Nephron progenitor cell (in vitro differentiated cells): ENCODE results near the gene BRD4.

Source experiments
- DNase-seq: peaks from one replicate; pipeline ENCODE4 v3.0.0; 2021
- H3K27ac Mint-ChIP-seq: 2 replicates; pipeline ENCODE4 v1.8.0; 2021; ENCODE audit warnings: mild to moderate bottlenecking, moderate library complexity, mixed read lengths
- H3K27me3 Mint-ChIP-seq: 2 replicates; pipeline ENCODE4 v1.8.0; 2021; ENCODE audit warnings: mild to moderate bottlenecking, low read depth, mixed read lengths; ENCODE audit not compliant: poor library complexity
- H3K36me3 Mint-ChIP-seq: 2 replicates; pipeline ENCODE4 v1.8.0; 2021; ENCODE audit warnings: low read depth, mixed read lengths
- H3K4me1 Mint-ChIP-seq: 2 replicates; pipeline ENCODE4 v1.8.0; 2021; ENCODE audit warnings: mixed read lengths
- H3K4me3 Mint-ChIP-seq: 2 replicates; pipeline ENCODE4 v1.8.0; 2021; ENCODE audit warnings: mild to moderate bottlenecking, moderate library complexity, mixed read lengths
- H3K9me3 Mint-ChIP-seq: 2 replicates; pipeline ENCODE4 v1.8.0; 2021; ENCODE audit warnings: mild to moderate bottlenecking, moderate library complexity, mixed read lengths
- CTCF ChIP-seq: fragments of 200-600 bp; sonication (generic); IDR thresholded peaks from 2 replicates; pipeline ENCODE4 v1.5.0; 2021; ENCODE audit warnings: antibody characterized with exemption

The BRD4 gene

GRCh38 chr19:15265850-15266248 is 66.5 kb downstream of the BRD4 start:
- peaks cover 71% of the 10 kb centered on the region for H3K36me3 Mint-ChIP-seq
- DNase-seq: no peak
- peaks cover 25% of the 10 kb centered on the region for H3K4me1 Mint-ChIP-seq
- H3K4me3 Mint-ChIP-seq: no peak overlapping the region
- no peak for TF ChIP-seq CTCF
- peak overlapping the region; percentile 94 for H3K27ac Mint-ChIP-seq
- H3K9me3 Mint-ChIP-seq: no peaks in the 10 kb centered on the region
- H3K27me3 Mint-ChIP-seq: peaks cover 4% of the 10 kb centered on the region

- Mint-ChIP-seq H3K9me3 (no peaks in the 10 kb centered on the region), H3K36me3 (peaks cover 71% of the 10 kb centered on the region), H3K27ac (peak overlapping the region; percentile 94), H3K27me3 (peaks cover 4% of the 10 kb centered on the region), H3K4me1 (peaks cover 30% of the 10 kb centered on the region), H3K4me3 (no peak overlapping the region)
- no peak for DNase-seq
- no peak for TF ChIP-seq CTCF
Observed at GRCh38 chr19:15265214-15265849, 67.0 kb downstream of the BRD4 start.

- no peaks in the 10 kb centered on the region for H3K9me3 Mint-ChIP-seq
- no peak for DNase-seq
- H3K27ac Mint-ChIP-seq: peak overlapping the region; percentile 93
- TF ChIP-seq CTCF: no peak
- H3K27me3 Mint-ChIP-seq: peaks cover 4% of the 10 kb centered on the region
- no peak overlapping the region for H3K4me3 Mint-ChIP-seq
- peaks cover 67% of the 10 kb centered on the region for H3K36me3 Mint-ChIP-seq
- peaks cover 32% of the 10 kb centered on the region for H3K4me1 Mint-ChIP-seq
Observed at GRCh38 chr19:15264933-15265206, 67.5 kb downstream of the BRD4 start.

- peak; percentile 82 for DNase-seq
- peaks cover 4% of the 10 kb centered on the region for H3K27me3 Mint-ChIP-seq
- TF ChIP-seq CTCF: peak; percentile 60
- peak overlapping the region; percentile 93 for H3K27ac Mint-ChIP-seq
- no peaks in the 10 kb centered on the region for H3K9me3 Mint-ChIP-seq
- H3K4me1 Mint-ChIP-seq: peaks cover 32% of the 10 kb centered on the region
- no peak overlapping the region for H3K4me3 Mint-ChIP-seq
- peaks cover 65% of the 10 kb centered on the region for H3K36me3 Mint-ChIP-seq
Observed at GRCh38 chr19:15264061-15264932, 68.0 kb downstream of the BRD4 start.

- H3K27me3 Mint-ChIP-seq: peaks cover 4% of the 10 kb centered on the region
- H3K36me3 Mint-ChIP-seq: peaks cover 68% of the 10 kb centered on the region
- H3K27ac Mint-ChIP-seq: no peak overlapping the region
- DNase-seq: no peak
- peaks cover 40% of the 10 kb centered on the region for H3K4me1 Mint-ChIP-seq
- no peak overlapping the region for H3K4me3 Mint-ChIP-seq
- no peak for TF ChIP-seq CTCF
- H3K9me3 Mint-ChIP-seq: no peaks in the 10 kb centered on the region
Observed at GRCh38 chr19:15263361-15263985, 68.9 kb downstream of the BRD4 start.
